Tibial artery (tissue), 4 donors: ENCODE data around the gene TAS2R4.
"Not testable (repeated sequence)": the region's sequence is repeated elsewhere in the genome, so short reads cannot be mapped to it uniquely, and the experiment has no call there.

Source experiments
- DNase-seq, 2 donors: peaks; one replicate each; pipeline ENCODE4 v3.0.0-alpha.2; 2019
- H3K27ac ChIP-seq, 2 donors: fragments of 200-600 bp; sonication (generic) in 1 of 2; 1 replicate in 1 of 2; 2 replicates in 1 of 2; pipeline ENCODE4 v1.5.1; 2018 to 2019; ENCODE audit warnings: mild to moderate bottlenecking in 1 of 2
- H3K27me3 ChIP-seq, 2 donors: fragments of 200-600 bp; sonication (generic) in 1 of 2; one replicate each; pipeline versions ENCODE4 v1.5.1 to v1.6.0; 2016 to 2019
- H3K36me3 ChIP-seq, 3 donors: fragments of 200-600 bp; sonication (generic) in 2 of 3; one replicate each; pipeline ENCODE4 v1.5.1; 2016 to 2019; ENCODE audit warnings: mild to moderate bottlenecking in 2 of 3
- H3K4me1 ChIP-seq, 4 donors: fragments of 200-600 bp; sonication (generic) in 2 of 4; 1 replicate in 3 of 4; 2 replicates in 1 of 4; pipeline ENCODE4 v1.5.1; 2016 to 2019
- H3K4me3 ChIP-seq, 2 donors: fragments of 200-600 bp; sonication (generic) in 1 of 2; 1 replicate in 1 of 2; 2 replicates in 1 of 2; pipeline ENCODE4 v1.5.1; 2018 to 2019; ENCODE audit warnings: mild to moderate bottlenecking in 2 of 2
- H3K9me3 ChIP-seq, 3 donors: fragments of 200-600 bp; sonication (generic) in 1 of 3; one replicate each; pipeline ENCODE4 v1.5.1; 2016 to 2019
- CTCF ChIP-seq, 2 experiments: fragments of 200-600 bp in 1 of 2; fragments of 450-650 bp in 1 of 2; IDR thresholded peaks; one replicate each; pipeline ENCODE4 v1.5.1; 2017 to 2019; ENCODE audit warnings: antibody characterized with exemption in 2 of 2, mild to moderate bottlenecking in 1 of 2, moderate library complexity in 1 of 2
- intact Hi-C: fragments of 100-400 bp; cut with DNase I; formaldehyde crosslinking; loops from one replicate; pipeline ENCODE4 v1.15.0; 2023; ENCODE audit warnings: low total_unique reads

Gene TAS2R4

GRCh38 chr7:141789917-141790316 is 13.4 kb downstream of the TAS2R4 start, which contains the start of gene TAS2R5:
Gene TAS2R5, plus strand, starts transcription at chr7:141790217. Its CDS starts 145 bp downstream, at chr7:141790362.
- H3K36me3 ChIP-seq = peaks cover 12 to 24% (median 12%) of the 10 kb centered on the region in 3 donors
- TF ChIP-seq CTCF (IDR thresholded peaks at IDR 0.05) = no peak
- H3K9me3 ChIP-seq = no peaks in the 10 kb centered on the region
- intact Hi-C loops = no loop called here
- no peak within 1 kb of the TSS for H3K4me3 ChIP-seq
- no peak within 1 kb of the TSS for H3K27ac ChIP-seq
- H3K27me3 ChIP-seq = no peaks in the 10 kb centered on the region
- no peaks in the 10 kb centered on the region for H3K4me1 ChIP-seq
- DNase-seq = no peak

GRCh38 chr7:141792526-141792925 is 16.1 kb downstream of the TAS2R4 start:
- Histone ChIP-seq H3K4me3 (no peak overlapping the region), H3K9me3 (no peaks in the 10 kb centered on the region), H3K36me3 (peaks cover 12 to 22% (median 12%) of the 10 kb centered on the region in 3 donors), H3K4me1 (no peaks in the 10 kb centered on the region), H3K27ac (no peak overlapping the region), H3K27me3 (no peaks in the 10 kb centered on the region)
- DNase-seq = no peak
- no peak for TF ChIP-seq CTCF (IDR thresholded peaks at IDR 0.05)
- intact Hi-C loops = no loop called here

GRCh38 chr7:141820067-141820466 is 43.6 kb downstream of the TAS2R4 start:
- DNase-seq = no peak
- H3K4me1 ChIP-seq = peaks cover 0 to 3% (median 0%) of the 10 kb centered on the region in 4 donors
- TF ChIP-seq CTCF (IDR thresholded peaks at IDR 0.05) = no peak
- intact Hi-C loops = no loop called here
- no peak overlapping the region for H3K4me3 ChIP-seq
- no peak overlapping the region for H3K27ac ChIP-seq
- H3K27me3 ChIP-seq = no peaks in the 10 kb centered on the region
- H3K36me3 ChIP-seq = peaks cover 7 to 18% (median 8%) of the 10 kb centered on the region in 3 donors
- peaks cover 0 to 66% (median 13%) of the 10 kb centered on the region in 3 donors for H3K9me3 ChIP-seq

GRCh38 chr7:141822432-141822831 is 46.0 kb downstream of the TAS2R4 start:
- H3K36me3 ChIP-seq = peaks cover 7 to 17% (median 8%) of the 10 kb centered on the region in 3 donors
- intact Hi-C loops, H3K27ac ChIP-seq, H3K27me3 ChIP-seq, DNase-seq, H3K4me1 ChIP-seq, H3K4me3 ChIP-seq: not testable (repeated sequence)
- peaks cover 0 to 62% (median 13%) of the 10 kb centered on the region in 3 donors for H3K9me3 ChIP-seq
